Endothelial cell of umbilical vein (primary cell): Measurements from ENCODE around the gene TRPC1.

Experiments
- EZH2 ChIP-seq: IDR thresholded peaks from 2 replicates; pipeline ENCODE4 v1.6.1; 2012; ENCODE audit warnings: borderline replicate concordance, low read depth, mild to moderate bottlenecking, moderate library complexity, low read length, inconsistent platforms; ENCODE audit not compliant: severe bottlenecking
- MYC ChIP-seq: IDR thresholded peaks from one replicate; pipeline ENCODE4 v1.6.1; 2011; ENCODE audit warnings: mild to moderate bottlenecking, low read depth, low read length
- POLR2A ChIP-seq: IDR thresholded peaks from 2 replicates; pipeline ENCODE4 v1.6.1; 2012; ENCODE audit warnings: low read depth, mild to moderate bottlenecking, control low read depth, low read length
- POLR2AphosphoS5 ChIP-seq: IDR thresholded peaks from 2 replicates; pipeline ENCODE4 v1.6.1; 2012; ENCODE audit warnings: low read depth, mild to moderate bottlenecking, control low read depth, low read length, moderate library complexity; ENCODE audit not compliant: insufficient read depth
- TF ChIP-seq, protein P1 (sequence below), 2 donors: IDR thresholded peaks; 1 replicate in 1 of 2; 2 replicates in 1 of 2; pipeline ENCODE4 v1.5.1; 2011; ENCODE audit warnings: low read length in 2 of 2, mild to moderate bottlenecking in 2 of 2, moderate library complexity in 2 of 2, control low read depth in 1 of 2, inconsistent platforms in 1 of 2, low read depth in 1 of 2; ENCODE audit not compliant: insufficient read depth in 1 of 2; ENCODE audit errors: extremely low read depth in 1 of 2

DNA sequence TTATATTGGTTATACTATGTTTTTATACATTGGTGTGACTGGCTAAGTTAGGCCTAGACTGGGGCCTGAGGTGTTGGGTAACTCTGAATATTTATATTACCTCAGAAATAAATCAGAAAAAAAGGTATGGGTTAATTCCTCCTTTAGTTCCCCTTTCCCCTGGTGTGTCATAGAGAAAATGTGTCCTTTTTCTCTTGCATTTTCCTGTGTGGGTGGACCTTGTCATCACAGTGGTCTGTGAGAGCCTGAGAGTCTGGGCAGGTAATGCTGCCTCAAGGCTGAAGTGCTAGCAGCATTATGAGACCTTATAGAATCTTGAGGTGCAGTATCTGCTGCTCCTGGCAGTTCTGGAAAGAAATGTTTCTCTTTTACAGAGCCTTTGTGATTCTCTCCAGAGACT lies 95.3 kb downstream of the TRPC1 start:
- TF ChIP-seq, protein P1, sequence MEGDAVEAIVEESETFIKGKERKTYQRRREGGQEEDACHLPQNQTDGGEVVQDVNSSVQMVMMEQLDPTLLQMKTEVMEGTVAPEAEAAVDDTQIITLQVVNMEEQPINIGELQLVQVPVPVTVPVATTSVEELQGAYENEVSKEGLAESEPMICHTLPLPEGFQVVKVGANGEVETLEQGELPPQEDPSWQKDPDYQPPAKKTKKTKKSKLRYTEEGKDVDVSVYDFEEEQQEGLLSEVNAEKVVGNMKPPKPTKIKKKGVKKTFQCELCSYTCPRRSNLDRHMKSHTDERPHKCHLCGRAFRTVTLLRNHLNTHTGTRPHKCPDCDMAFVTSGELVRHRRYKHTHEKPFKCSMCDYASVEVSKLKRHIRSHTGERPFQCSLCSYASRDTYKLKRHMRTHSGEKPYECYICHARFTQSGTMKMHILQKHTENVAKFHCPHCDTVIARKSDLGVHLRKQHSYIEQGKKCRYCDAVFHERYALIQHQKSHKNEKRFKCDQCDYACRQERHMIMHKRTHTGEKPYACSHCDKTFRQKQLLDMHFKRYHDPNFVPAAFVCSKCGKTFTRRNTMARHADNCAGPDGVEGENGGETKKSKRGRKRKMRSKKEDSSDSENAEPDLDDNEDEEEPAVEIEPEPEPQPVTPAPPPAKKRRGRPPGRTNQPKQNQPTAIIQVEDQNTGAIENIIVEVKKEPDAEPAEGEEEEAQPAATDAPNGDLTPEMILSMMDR (IDR thresholded peaks at IDR 0.05; ENCODE audit: extremely low read depth in 1 of 2, insufficient read depth in 1 of 2, low read depth in 1 of 2, low read length in 2 of 2), result no peak
- no peak for TF ChIP-seq POLR2AphosphoS5
- no peak for TF ChIP-seq MYC
- no peak for TF ChIP-seq POLR2A
- TF ChIP-seq EZH2, result no peak
